Measurements from ENCODE around the gene RIIAD1. TPM values are rescaled to one million over a fixed set of nuclear protein-coding genes. Genes with fewer than 3 reads are reported as not detected.

RIIAD1 gene
- polyA plus RNA-seq, 3 donors, result 0.55 TPM; not detected in 2

DNA sequence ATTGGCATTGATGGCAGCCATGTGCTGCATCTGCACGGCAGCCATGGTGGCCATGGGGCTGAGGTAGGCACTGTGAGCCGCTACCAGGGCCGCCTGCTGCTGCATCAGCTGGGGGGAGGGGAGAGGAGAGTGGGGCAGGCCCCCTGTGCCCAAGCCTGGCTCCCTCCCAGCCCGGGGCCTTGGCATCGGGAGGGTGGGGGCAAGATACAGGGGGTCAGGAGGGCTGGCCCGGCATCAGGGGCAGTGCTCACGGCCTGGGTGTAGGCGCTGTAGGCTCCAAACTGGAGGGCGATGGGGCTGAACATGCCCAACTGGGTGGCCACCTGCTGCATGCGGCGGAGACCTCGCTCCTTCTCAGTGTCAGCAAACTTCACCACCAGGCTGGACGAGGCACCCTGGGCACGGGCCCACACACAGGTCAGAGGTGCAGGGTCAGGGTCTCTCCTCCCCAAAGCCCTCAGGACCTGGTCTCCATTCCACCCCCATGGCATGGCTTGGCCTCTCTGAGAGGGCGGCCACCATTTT lies 13.7 kb upstream of the RIIAD1 start:
- DNase-seq (ENCODE audit: extremely low read depth in 1 of 11, low read depth in 9 of 11, low spot score in 4 of 11), result no peak

DNA sequence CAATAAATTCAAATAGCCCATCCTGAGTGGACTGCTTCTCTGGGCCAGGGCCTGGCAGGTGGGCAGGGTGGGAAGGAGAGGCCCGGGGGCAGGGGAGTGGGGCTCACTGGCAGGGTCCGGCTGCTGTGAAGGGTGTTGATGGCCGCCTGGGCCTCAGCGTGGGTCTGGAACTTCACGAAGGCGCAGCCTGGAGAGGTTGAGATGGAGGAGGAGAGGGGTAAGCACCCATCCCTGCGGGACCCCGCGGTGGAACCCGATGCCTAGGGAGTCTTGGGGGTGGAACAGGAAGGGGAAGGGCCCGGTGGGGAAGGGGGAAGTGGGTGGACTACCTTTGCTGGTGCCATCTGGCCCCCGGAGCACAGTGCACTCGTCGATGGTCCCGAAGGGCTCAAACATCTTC lies 12.4 kb upstream of the RIIAD1 start:
- DNase-seq (ENCODE audit: extremely low read depth in 1 of 11, low read depth in 9 of 11, low spot score in 4 of 11), result no peak

DNA sequence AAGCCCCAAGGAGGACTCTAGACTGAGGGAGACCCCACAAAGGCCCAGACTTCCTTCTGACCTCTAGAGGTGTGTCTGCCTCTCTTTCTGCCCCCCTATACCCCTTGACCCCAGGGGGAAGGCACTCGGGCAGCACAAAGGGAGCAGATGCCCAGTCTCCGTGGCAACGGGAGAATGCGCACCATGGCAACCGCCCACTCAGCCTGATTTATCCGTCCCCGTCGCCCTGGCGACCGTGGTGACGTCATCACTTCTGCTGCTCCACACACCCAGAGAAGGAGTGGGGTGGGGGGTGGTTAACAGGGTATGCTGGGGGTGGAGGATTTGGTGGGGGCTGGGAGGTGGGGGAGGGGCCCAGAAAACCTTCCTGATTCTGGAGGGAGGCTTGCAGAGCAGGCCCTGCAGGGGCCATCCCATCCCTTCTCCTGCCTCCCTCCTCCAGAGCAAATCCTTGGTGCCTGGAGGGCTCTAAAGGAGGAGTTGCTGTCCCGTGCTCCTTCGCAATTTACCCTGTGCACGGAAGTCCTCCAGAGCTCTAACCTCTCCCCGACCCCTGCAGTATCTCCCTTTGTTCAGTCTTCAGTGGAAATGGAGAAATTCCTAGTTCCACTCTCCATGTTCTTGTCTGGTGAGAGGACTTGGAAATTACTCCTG lies 11.0 kb upstream of the RIIAD1 start:
- DNase-seq (ENCODE audit: extremely low read depth in 1 of 11, low read depth in 9 of 11, low spot score in 4 of 11), result no peak

DNA sequence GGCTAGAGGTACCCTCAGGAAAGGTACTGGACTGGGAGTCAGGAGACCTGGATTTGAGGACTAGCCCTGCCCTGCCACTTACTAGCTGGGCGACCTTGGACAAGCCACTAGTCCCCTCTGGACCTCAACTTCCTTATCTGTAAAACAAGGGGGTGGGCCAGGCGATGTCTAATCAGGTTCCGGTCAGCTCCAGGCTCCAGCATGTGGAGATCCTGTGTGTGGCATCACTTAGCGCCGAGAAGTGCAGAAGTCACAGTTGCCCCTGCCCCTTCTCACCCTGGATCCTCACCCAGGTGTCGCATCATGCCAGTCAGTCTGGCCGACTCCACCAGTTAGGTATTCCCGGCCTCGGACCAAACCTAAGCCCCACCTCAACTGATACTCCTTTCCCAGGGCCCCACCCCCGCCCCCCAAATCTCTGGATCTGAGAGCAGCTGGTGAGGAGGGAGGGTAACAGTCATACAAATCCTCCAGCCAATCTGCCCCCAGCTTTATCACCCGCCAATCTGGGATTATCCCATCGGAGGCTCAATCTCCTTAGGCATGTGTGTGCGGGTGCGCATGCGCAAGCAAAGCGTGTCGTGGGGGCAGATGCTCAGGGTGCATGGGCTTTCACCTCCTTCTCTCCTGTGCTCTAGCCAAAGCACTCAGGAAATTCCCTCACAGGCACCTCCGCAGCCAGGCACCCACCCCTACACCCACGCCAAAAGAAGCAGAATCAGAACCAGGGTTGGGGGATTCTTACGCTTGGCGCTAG lies 10.1 kb upstream of the RIIAD1 start:
- no peak for DNase-seq (ENCODE audit: extremely low read depth in 1 of 11, low read depth in 9 of 11, low spot score in 4 of 11)

DNA sequence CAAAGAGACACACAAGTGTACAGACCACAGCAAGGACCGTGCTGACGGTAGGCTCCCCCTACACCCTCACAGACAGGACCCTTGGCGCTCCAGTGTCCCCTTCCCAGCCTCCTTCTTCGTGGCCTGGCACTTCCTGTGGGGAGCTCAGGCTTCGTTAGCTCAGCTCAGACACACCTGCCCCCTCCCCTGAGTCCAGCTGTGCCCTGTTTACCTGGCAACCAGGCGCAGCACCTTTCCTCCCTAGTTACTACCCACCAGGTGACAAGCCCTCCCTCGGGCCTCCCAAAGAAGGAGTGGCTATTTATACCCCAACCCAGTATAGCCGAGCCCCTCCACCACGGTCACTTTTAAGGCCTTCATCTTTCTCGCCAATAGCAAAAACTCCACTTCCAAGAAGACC lies 9.4 kb upstream of the RIIAD1 start:
- no peak for DNase-seq (ENCODE audit: extremely low read depth in 1 of 11, low read depth in 9 of 11, low spot score in 4 of 11)

DNA sequence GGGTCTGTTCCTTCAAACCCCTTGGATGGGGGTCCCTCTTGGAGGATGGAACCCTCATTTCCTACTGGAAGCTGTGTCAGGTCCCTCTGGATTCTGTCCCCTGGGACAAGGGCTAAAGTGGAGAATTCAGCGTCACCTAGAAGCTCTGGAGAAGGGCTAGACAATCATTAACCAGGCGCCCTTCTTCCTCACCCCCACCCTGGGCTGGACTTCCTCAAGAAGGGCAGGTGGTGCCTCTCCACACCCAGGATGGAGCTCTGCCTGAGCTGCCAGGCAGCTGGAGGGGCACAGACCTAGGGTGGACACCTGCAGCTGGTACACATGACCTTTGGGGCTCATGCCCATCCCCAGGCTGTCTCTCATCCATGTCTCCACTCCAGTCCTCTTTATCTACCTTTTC lies 8.3 kb upstream of the RIIAD1 start:
- peak in 1 of 11 donors; percentile 40 for DNase-seq (ENCODE audit: extremely low read depth in 1 of 11, low read depth in 9 of 11, low spot score in 4 of 11)

GRCh38 chr1:151713874-151714273 lies 7.4 kb upstream of the RIIAD1 start:
- no peak for DNase-seq (ENCODE audit: extremely low read depth in 1 of 11, low read depth in 9 of 11, low spot score in 4 of 11)

- no peak for DNase-seq (ENCODE audit: extremely low read depth in 1 of 11, low read depth in 9 of 11, low spot score in 4 of 11)
Measured at GRCh38 chr1:151714820-151715725, 6.2 kb upstream of the RIIAD1 start.

DNA sequence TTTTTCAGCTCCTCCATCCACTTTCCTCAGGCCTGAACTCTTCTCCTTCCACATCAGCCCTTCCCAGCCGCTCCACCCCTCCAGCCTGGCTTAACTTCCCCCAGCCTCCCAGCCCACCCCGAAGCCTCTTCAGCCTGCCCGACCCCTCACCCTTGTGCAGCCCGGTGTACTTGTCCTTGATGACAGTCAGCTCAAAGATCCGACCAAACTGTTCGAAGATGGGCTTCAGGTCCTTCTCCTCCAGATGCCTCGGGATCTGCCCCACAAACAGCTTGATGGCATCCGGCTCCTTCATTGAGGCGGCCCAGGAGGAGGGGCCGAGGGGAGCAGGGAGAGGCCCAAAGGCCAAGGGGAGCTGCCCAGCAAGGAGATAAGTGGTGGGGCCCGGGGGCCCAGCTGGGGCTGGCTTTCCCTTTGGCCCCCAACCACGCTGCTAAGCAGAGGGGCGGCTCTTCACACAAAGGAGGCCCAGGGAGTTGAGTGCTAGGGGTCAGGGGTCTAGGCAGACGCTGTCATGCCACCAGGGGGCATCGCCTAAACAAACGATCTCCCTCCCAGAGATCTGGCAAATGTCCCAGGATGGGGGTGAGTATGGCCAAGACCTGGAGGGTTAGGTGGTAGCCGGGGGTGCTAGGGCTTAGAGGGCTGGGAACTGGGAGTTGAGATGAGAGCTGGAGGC lies 5.5 kb upstream of the RIIAD1 start:
- no peak for DNase-seq (ENCODE audit: extremely low read depth in 1 of 11, low read depth in 9 of 11, low spot score in 4 of 11)

DNA sequence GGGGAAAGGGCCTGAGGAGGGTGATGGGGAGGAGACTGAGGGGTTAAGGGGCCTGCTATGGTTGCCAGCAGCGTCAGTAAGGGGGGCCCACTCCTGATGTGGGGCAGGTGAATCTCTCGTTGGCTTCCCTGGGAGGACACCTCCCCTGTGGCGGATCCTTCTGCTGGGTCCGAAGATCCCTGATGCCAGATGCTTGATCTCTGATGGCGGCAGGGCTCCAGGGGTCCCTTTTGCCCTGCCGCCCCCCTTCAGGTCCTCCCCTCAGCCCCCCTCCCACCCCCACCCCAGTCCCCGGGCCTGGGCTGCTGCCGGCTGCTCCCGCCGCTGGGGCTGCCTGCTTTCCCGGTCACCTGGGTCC lies 4.9 kb upstream of the RIIAD1 start:
- DNase-seq (ENCODE audit: extremely low read depth in 1 of 11, low read depth in 9 of 11, low spot score in 4 of 11), result no peak

DNA sequence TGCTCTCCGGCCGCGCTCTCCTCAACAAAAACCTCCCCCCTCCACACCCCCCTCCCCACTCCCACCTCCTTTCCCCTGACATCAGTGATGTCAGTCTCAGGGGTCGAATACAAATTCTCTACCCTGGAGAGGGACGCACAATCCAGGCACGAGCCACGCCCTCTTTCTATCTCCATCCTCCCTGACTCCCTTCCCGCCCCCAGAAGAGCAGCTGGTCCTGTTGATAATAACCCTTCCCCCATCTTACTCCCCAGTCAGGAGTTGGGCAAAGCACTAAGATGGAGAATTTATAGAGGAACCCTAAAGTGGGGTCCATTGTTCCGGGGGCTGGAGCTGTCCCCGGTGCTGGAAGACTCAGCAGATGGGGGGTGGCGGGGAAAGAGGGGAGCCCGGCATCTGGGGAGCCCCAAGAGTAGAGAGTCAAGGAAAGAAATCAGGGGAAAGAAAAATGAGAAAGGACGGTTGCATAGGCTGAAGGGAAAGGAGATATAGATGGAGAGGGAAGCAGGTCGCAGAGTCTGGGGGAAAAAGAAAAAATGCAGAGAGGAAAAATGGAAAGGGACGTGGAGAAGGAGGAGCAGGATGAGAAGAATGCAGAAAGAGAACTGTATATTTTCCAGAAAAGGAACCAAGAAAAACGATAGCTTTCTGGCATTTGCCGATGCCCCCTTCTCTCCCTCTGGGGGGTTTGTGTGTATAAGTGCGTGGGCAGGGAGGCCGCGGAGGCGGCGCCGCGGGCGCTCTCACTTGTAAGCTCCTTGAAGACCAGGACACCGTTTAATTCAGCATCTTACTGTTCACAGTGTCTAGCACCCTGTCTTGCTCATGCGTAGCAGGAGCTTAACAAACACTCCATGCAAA lies 4.3 kb upstream of the RIIAD1 start, which contains the start of gene CELF3:
Gene CELF3, minus strand, starts transcription at position 33 of the 861 bp plus-strand sequence. CDS start 783 bp downstream, outside the sequence.
- peak in 1 of 11 donors; percentile 41 for DNase-seq (ENCODE audit: extremely low read depth in 1 of 11, low read depth in 9 of 11, low spot score in 4 of 11)

GRCh38 chr1:151718011-151718431 lies 3.3 kb upstream of the RIIAD1 start:
- no peak for DNase-seq (ENCODE audit: extremely low read depth in 1 of 11, low read depth in 9 of 11, low spot score in 4 of 11)

- DNase-seq (ENCODE audit: extremely low read depth in 1 of 11, low read depth in 9 of 11, low spot score in 4 of 11), result no peak
Measured at GRCh38 chr1:151718666-151719065, 2.7 kb upstream of the RIIAD1 start.

DNA sequence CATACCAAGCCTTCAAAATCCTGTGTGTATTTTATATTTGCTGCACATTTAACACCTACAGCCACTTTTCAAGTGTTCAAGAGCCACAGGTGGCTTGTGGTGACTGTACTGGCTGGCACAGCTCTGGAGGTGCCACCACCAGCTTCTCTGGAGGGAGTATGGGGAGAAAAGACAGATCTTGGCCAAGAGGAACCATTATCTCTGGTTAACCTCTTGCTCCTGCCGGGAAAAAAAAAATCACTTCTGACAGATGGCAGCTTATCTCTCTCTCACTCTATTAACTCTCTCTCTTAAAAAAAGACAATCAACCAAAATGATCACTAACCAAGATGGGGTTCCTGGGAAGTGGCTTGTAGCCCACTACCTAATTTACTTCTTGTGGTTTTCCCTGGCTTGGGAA lies 1.2 kb upstream of the RIIAD1 start:
- no peak for DNase-seq (ENCODE audit: extremely low read depth in 1 of 11, low read depth in 9 of 11, low spot score in 4 of 11)

DNA sequence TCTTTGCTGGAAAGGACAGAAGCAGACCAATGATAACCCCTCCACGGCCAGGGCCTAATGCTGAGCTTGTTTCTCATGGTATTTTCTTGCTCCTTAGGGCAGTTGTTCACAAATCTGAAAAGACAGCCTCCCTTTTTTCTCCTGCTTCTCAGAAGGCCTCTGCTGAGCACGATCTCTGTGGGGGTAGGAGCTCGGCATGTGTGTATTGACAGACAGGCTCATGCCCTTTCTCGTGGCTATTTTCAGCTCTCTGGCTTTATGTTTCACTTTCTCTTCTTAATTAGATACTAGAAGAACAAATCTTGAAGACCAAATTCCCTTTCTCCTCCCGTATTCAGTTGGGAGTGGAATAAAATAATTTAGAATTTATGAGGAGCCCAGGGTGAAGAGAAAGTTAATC lies 768 bp upstream of the RIIAD1 start:
- no peak for DNase-seq (ENCODE audit: extremely low read depth in 1 of 11, low read depth in 9 of 11, low spot score in 4 of 11)

DNA sequence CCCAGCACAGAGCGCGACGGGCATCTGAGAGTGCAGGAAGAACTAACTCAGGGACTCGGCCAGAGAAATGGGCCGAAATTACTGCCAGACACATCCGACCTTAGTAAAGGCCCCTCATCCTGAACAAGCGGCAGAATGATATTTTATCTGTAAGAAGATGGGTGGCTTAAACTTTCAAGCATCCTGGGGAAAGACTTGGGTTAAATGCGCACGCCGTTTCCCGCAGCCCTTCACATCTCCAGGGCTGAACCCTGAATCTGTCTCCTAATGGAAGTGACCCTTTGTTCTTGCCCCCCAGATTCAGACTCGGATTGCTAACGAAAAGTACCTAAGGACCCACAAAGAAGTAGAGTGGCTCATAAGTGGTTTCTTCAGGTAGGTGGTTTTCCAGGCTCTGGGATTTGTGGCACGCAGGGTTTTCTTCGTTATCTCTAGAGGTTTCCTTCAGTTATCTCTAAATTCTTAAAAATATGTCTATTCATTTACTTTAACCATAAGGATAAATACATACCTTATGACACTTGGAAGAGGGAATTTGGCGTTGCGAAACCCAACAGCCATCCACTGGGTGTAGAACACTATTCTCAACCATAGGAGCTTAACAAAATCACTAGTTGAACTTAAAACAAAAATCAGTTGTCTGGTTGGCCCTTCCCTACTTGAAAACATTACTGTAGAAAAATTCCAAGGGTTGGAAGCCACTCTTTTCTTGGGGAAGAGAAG lies 627 bp downstream of the RIIAD1 start:
- no peak for DNase-seq (ENCODE audit: extremely low read depth in 1 of 11, low read depth in 9 of 11, low spot score in 4 of 11)

GRCh38 chr1:151723726-151724370 lies 2.5 kb downstream of the RIIAD1 start:
- no peak for DNase-seq (ENCODE audit: extremely low read depth in 1 of 11, low read depth in 9 of 11, low spot score in 4 of 11)
